ENCODE data around the gene KRT9. TPM values are rescaled to one million over a fixed set of nuclear protein-coding genes. Genes with fewer than 3 reads are reported as not detected.
"Not testable (repeated sequence)": the region's sequence is repeated elsewhere in the genome, so short reads cannot be mapped to it uniquely, and the experiment has no call there.

Gene KRT9
- total RNA-seq, 4 donors from 2014 or later: not detected

GRCh38 chr17:41593306-41593981, 21.6 kb upstream of the KRT9 start:
- TF ChIP-seq, protein P1, sequence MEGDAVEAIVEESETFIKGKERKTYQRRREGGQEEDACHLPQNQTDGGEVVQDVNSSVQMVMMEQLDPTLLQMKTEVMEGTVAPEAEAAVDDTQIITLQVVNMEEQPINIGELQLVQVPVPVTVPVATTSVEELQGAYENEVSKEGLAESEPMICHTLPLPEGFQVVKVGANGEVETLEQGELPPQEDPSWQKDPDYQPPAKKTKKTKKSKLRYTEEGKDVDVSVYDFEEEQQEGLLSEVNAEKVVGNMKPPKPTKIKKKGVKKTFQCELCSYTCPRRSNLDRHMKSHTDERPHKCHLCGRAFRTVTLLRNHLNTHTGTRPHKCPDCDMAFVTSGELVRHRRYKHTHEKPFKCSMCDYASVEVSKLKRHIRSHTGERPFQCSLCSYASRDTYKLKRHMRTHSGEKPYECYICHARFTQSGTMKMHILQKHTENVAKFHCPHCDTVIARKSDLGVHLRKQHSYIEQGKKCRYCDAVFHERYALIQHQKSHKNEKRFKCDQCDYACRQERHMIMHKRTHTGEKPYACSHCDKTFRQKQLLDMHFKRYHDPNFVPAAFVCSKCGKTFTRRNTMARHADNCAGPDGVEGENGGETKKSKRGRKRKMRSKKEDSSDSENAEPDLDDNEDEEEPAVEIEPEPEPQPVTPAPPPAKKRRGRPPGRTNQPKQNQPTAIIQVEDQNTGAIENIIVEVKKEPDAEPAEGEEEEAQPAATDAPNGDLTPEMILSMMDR (IDR thresholded peaks at IDR 0.05): no peak
- no peak for DNase-seq (ENCODE audit: low spot score)
- ATAC-seq (ENCODE audit: low FRiP score): no peak

- DNase-seq (ENCODE audit: low spot score) (no peak), ATAC-seq (ENCODE audit: low FRiP score) (no peak)
- TF ChIP-seq, protein P1 (IDR thresholded peaks at IDR 0.05): no peak
These were observed 20.9 kb upstream of the KRT9 start for GRCh38 chr17:41592601-41593305.

GRCh38 chr17:41589301-41589700, 17.4 kb upstream of the KRT9 start:
- no peak for DNase-seq (ENCODE audit: low spot score)
- TF ChIP-seq, protein P1 (IDR thresholded peaks at IDR 0.05): no peak
- no peak for ATAC-seq (ENCODE audit: low FRiP score)

DNA sequence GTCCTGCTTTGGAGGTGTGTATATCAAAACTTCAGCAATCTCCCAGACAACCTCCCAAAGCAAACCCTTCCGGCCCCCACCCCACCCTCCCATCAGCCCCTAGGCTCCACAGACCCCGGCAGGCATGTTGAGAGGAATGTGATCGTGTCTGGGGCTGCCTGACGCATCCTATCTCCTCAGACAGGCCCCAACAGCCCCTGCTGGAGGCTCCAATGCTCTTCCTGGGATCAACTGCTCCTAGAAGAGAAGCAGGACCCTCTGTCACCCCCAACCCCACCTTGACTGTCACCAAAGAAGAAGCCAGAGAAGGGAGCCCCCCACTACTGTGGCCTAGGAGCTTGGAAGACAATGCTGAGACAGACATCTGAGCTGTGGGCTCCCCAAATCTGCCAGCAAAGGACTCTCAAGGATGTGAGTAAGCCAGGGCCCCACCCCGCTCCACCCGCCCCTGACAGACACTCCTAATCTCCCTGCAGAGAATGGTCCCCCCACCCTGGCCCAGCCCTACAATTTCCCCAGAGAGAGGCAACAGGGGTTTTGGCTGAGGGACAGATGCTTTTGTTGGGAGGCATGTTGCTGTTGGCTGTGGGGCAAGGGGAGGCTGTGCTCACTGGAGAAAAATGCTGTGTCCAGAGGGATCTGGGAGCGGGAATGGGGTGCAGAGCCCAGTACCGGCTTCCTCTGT, 16.4 kb upstream of the KRT9 start:
- ATAC-seq (ENCODE audit: low FRiP score) (no peak), DNase-seq (ENCODE audit: low spot score) (no peak)
- TF ChIP-seq, protein P1 (IDR thresholded peaks at IDR 0.05): no peak

- no peak for ATAC-seq (ENCODE audit: low FRiP score)
- TF ChIP-seq, protein P1 (IDR thresholded peaks at IDR 0.05): no peak
- DNase-seq (ENCODE audit: low spot score): no peak
These were observed 15.1 kb upstream of the KRT9 start, which contains the start of gene KRT14 for GRCh38 chr17:41586863-41587495. TSS of gene KRT14 (minus strand) at chr17:41586895. CDS start at chr17:41586834, 61 bp downstream.

GRCh38 chr17:41585301-41586056, 13.6 kb upstream of the KRT9 start:
- TF ChIP-seq, protein P1 (IDR thresholded peaks at IDR 0.05): no peak
- no peak for DNase-seq (ENCODE audit: low spot score)
- ATAC-seq (ENCODE audit: low FRiP score): no peak

DNA sequence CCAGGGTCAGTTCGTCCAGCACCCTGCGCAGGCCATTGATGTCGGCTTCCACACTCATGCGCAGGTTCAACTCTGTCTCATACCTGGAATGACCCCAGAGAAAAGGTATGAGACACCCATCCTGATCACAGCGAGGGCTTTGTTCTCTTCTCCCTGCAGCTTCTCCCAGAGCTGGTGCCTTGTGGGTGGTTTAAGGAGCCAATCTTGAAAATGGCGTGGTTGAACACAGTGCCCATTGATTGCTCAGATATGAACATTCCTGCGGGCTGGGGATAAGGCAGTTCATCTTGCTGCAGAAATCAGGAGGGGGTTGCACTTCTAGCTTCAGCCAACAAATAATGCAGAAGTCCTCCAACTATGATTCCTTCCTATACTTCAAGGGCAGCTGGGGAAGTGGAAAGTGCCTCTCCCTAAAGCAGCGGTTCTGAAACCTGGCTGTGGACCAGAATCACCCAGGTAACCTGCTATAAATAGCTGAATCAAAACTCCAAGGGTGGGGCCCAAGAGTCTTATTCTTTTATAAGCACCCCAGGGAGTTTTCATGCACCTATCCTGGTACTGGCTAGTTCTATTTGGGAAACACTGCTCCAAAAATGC, 12.6 kb upstream of the KRT9 start:
- DNase-seq (ENCODE audit: low spot score); ATAC-seq (ENCODE audit: low FRiP score): not testable (repeated sequence)
